ENCODE measurements around the gene C1orf74. TPM values are rescaled to one million over a fixed set of nuclear protein-coding genes. Genes with fewer than 3 reads are reported as not detected.

The C1orf74 gene
- total RNA-seq, 2 donors from 2014 or later, result 1.8 to 1.9 TPM

- intact Hi-C loops (cut with DNase I), result loop anchor here in 1 of 2 donors (5.0 kb wide), 1 partner anchor 42 kb away; no protein-coding TSS in a partner anchor
- ATAC-seq, result no peak
- DNase-seq, result no peak
These were observed 4.1 kb downstream of the C1orf74 start for GRCh38 chr1:209780268-209780667.

GRCh38 chr1:209778102-209778501 is 6.3 kb downstream of the C1orf74 start:
- no peak for DNase-seq
- intact Hi-C loops (cut with DNase I), result no loop called here
- no peak for ATAC-seq

- intact Hi-C loops (cut with DNase I), result no loop called here
- ATAC-seq (no peak), DNase-seq (no peak)
These were observed 6.8 kb downstream of the C1orf74 start for GRCh38 chr1:209777587-209777986.

GRCh38 chr1:209775678-209776077 is 8.7 kb downstream of the C1orf74 start:
- ATAC-seq (no peak), DNase-seq (no peak)
- intact Hi-C loops (cut with DNase I), result no loop called here

DNA sequence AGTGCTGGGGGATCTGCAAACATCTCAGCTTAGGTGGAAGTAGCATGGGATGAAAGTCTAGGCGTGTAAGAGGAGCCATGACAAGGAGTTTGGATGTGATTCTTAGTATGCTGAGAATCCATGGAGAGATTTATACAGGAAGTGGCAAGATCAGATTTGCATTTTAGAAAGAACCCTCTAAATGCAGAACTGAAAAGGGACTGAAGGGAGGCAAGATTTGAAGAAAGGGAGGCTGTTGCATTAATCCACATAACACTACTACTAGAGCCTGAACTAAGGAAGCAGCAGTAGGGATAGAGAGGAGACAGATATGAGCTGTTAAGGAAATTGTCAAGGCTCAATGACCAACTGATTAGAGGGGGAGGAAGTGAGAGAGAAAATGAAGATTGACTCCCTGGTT is 9.8 kb downstream of the C1orf74 start:
- intact Hi-C loops (cut with DNase I), result no loop called here
- ATAC-seq, result no peak
- DNase-seq, result no peak

DNA sequence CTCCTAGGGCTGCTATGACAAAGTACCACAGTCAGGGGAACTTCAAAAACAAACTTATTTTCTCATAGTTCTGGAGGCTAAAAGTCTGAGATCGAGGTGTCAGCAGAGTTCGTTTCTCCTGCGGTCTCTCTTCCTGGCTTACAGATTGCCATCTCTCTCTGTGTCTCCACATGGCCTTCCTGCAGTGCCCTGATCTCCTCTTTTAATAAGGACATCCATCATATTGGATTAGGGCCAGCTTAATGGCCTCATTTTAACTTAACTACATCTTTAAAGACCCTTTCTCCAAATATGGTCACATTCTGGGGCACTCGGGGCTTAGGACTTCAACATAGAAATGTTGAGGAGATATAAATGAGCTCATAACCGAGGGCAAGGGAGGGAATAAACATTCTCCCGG is 12.2 kb downstream of the C1orf74 start:
- DNase-seq (no peak), ATAC-seq (no peak)
- intact Hi-C loops (cut with DNase I), result no loop called here

- intact Hi-C loops (cut with DNase I), result no loop called here
- DNase-seq (no peak), ATAC-seq (no peak)
These were observed 13.5 kb downstream of the C1orf74 start for GRCh38 chr1:209770636-209771415.

- DNase-seq (no peak), ATAC-seq (no peak)
- intact Hi-C loops (cut with DNase I), result no loop called here
These were observed 14.4 kb downstream of the C1orf74 start for GRCh38 chr1:209769971-209770370.

DNA sequence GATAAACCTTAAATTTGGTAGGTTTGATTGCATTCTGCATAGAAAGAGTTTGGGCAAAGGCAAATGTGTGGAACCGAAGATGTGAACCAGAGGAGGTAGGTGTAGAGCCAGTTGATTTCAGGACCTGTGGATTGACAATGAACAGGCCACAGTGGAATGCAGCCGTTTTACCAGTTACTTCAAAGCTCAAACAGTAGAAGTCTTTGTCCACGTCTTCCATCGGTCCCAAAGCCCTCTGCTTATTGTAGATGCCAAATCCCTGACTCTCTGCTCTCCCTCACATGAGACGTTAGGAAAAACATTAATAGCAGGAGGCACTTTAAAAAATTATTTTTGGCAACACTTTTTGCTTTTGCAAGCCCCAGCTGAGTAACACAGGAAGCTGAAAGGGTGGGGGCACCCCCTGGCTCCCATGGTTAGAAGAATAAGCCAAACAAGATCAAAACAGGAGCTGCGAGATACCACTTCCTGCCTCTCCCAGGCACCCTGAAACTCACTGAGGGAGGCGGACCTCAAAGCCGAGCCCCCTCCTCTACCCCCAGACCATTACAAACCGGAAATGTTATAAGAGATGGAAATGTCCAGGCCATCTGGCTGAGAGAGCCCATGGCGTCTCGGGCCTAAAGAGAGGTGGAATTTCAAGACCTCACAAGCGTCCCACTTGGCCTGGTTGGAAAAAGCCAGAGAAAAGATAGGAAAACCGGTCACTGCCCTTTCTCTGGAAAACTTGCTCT is 15.0 kb downstream of the C1orf74 start:
- intact Hi-C loops (cut with DNase I), result no loop called here
- peak; percentile 83 to 91 for ATAC-seq
- DNase-seq, result peak; percentile 88

GRCh38 chr1:209768354-209768774 is 16.0 kb downstream of the C1orf74 start:
- peak; percentile 30 for DNase-seq
- ATAC-seq, result peak; percentile 18 to 54
- intact Hi-C loops (cut with DNase I), result no loop called here

- intact Hi-C loops (cut with DNase I), result no loop called here
- DNase-seq, result no peak
These were observed 16.7 kb downstream of the C1orf74 start for GRCh38 chr1:209767706-209768105.

GRCh38 chr1:209767096-209767495 is 17.3 kb downstream of the C1orf74 start:
- ATAC-seq (no peak), DNase-seq (no peak)
- intact Hi-C loops (cut with DNase I), result no loop called here

More at GRCh38 chr1:209767706-209768105, 16.7 kb downstream of the C1orf74 start:
- no peak for ATAC-seq

DNA sequence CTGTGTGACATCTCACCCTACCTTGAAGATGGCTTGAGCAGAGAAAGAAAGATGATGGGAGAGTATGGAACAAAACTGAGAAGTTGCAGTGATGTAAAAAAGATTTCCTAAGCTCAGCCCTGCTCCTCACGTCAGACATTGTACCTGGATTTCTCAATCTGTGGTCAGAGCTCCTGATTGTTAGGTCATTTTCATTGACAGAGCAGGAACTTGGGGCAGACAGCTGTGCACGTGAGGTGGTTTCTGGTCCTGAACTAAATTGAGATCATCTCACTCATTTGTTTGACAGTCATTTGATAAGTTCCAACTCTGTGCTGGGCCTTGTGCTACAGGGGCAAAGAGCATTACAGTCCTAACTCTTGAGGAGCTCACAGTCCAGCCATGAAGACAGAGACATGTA is 18.3 kb downstream of the C1orf74 start:
- ATAC-seq, result no peak
- intact Hi-C loops (cut with DNase I), result no loop called here
- DNase-seq, result no peak

DNA sequence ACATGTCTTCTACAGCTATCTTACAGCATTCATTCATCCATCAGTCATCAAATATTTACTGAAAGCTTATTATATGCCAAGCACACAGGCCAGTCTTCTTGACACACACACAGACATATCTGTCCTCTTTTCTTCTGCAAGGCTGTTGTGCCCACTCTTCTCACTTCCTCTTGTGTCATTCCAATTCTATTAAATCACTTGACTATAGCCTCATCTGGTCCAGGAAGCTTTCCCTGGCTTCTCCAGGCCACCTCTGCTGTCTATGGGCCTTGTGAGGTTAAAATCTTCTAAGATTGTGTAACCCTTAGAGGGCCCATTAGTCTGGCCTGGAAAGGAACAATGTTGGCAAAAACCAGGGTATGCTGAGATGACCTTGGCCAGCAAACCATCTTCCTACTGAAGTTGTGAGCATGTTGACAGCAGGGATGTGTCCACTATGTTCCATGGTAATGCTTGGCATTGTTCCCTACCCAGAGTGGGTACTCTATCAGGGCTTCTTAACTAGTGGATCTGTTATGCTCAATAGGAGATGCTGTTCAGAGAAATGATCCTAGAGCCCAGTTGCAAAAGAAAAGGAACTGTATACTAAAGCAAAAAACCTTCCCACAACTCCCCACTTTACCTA is 23.2 kb downstream of the C1orf74 start:
- intact Hi-C loops (cut with DNase I), result no loop called here
- no peak for DNase-seq
- peak; percentile 17 to 84 for ATAC-seq

GRCh38 chr1:209759829-209760359 is 24.5 kb downstream of the C1orf74 start:
- no peak for ATAC-seq
- intact Hi-C loops (cut with DNase I), result no loop called here
- no peak for DNase-seq

GRCh38 chr1:209758400-209758799 is 26.0 kb downstream of the C1orf74 start:
- intact Hi-C loops (cut with DNase I), result no loop called here
- DNase-seq, result no peak
- ATAC-seq, result no peak

DNA sequence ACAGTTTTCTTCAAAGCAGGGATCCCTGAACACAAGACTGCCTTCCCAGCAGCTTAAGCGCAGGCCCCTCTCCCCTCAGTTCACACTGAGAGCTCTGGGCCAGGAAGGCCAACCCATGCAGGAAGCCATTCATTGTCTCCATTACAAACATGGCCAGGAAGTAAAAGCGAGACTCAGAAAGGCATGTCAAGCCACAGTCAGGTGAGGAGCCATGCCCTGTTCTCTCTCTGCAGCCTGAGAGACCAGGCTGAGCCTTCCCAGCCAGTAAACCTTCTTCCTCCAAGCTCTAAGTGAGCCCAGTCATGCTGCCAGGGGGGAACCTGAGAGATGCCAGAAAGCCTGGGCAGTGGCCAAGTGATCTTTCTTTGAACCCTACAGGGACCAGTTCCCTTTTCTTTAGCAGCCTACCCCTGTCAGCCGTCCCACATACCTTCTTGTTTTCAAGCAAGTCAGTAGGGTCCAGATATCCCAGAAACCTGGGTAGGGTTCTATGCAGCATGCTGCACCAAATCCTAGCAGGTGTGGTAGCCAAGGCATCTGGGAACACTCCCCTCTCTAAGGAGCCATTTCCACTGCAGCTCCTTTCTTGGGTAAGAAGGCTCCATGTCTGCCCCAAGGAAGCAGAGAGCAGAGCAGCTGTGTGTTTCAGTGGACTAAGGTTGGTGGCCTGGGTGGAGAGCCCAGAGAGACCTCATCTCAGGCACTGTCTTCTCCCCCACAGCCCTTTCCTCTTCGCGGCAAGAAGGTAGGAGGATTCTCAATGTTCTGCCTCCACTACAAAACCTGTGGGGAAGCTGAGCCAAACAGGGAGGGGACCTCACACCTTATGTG is 27.5 kb downstream of the C1orf74 start:
- intact Hi-C loops (cut with DNase I), result no loop called here
- DNase-seq (peak; percentile 23), ATAC-seq (peak in 1 of 2 donors; percentile 42)

- peak; percentile 28 for DNase-seq
- ATAC-seq, result peak; percentile 72 to 77
- intact Hi-C loops (cut with DNase I), result no loop called here
These were observed 28.3 kb downstream of the C1orf74 start, which contains the start of gene TRAF3IP3 for GRCh38 chr1:209755926-209756614. Gene TRAF3IP3, plus strand, starts transcription at chr1:209756053. Its CDS starts 3,987 bp downstream, at chr1:209760040.
